Measurements from ENCODE around the gene HMX1.

Gene HMX1

DNA sequence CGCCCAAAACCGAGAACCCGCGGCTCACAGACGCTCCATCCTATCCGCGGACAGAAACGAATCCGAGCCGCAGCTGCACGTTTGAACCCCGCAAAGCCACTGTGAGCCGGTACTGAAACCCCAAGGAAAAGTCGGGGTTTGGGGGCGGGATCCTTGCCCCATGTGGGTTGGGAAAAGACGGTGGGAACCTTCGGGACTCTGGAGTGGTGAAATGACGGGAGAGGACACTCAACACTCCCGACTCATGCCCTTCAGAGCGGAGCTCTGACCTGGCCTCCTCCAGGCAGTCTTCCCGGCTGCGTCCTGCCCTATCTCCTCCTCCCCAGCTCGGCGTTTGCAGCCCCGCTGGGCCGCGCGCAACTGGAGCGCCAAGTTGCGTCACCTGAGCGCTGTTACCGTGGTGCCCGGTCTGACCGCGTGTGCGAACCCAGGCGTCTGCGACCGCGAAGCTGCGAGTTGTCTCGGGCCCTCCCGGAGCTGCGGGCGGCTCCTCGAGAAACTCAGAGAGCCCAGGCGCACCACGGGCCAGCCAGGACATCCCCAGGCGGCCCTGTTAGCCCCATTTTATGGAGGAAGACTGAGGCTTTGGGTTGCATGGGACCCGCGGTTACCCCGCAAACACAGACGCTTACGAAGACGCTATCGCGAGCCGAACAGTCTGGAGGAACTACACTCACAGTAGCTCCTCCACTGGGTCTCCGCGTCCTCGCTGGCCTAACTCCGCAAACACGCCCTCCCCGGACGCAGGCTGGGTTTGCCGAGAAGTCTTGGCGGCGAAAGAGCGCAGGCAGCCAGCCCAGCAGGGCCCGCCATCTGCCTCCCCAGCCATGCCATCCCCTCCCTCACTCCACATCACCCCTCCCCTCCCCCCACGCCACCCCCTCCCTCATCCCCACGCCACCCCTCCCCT lies 20.3 kb upstream of the HMX1 start:
- no peak for DNase-seq

DNA sequence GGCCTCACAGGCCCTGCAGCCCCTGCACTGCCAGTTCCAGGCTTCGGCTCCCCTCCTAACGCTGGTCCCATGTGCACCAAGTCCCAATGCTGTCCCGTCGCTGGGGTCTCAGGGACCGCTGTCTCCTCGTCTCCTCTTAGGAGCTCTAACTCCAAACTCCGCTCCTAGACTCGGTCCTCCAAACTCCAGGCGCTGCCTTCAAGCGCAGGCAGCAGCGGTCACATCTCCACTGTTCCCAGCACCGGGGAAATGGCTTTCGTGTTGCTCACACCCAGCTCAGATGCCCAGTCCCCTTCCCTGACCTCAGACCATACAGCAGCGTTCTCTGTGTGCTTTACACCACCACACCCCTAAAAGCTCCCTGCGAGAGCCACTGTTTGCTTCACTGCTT lies 19.6 kb upstream of the HMX1 start:
- no peak for DNase-seq

GRCh38 chr4:8888856-8889255 lies 17.2 kb upstream of the HMX1 start:
- no peak for DNase-seq

DNA sequence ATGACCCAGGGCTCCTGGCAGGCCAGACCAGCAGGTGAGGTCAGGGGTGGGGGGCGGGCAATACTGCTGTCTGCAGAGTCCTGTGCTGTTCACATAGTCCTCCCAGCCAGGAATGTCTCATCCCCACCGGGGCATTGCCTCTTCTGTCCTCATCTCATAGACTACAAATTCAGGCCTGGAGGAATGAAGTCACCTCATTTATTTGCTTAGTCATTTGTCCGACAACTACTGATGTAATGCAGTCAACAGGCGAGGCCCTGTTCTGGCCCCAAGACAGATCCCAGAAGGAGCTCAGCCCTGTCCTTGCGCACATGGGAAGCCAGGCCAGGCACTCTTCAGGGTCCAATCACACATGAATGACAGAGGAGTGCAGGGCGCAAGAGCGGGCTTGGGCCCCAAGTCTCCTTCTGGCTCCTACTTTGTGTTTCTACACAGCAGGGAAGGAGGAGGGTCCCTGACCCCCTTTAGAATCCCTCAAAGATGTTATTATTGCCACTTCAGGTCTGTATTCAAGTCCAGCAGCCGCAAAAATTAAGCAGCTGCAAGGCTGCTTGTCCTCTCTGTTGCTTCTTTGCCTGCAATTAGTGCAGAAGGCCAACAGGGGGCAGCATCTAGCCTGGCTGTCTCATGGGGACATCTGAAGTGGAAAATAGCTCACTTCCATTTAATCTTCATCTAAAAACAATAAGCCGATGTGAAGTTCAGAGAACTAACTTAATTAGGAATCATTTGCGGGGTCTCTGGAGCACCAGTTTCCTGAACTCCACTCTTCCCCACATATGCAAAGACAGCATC lies 15.2 kb upstream of the HMX1 start:
- no peak for DNase-seq

DNA sequence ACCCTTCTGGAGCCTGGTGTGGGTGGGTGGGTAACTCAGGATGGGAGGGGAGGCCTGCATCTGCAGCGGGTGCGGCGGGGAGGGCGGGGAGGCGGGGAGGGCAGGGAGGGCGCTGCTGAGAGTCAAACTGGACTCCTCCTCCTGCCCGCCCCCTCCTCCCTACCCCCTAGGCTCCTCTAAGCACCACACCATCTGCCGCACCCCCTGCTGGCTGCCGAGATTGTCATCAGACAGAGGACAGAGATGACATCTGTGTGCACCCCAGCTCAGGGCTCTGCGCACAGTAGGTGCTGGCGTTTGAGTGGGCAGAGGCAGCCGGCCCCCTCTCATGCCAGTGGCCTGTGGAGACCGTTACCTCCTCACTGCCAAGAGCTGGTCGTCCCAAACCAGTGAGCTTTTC lies 10.6 kb upstream of the HMX1 start:
- DNase-seq, result no peak

- DNase-seq, result no peak
These were observed 9.2 kb upstream of the HMX1 start for GRCh38 chr4:8880851-8881250.

GRCh38 chr4:8879574-8879973 lies 7.9 kb upstream of the HMX1 start:
- DNase-seq, result no peak

- no peak for DNase-seq
These were observed 6.8 kb upstream of the HMX1 start for GRCh38 chr4:8878421-8878820.

DNA sequence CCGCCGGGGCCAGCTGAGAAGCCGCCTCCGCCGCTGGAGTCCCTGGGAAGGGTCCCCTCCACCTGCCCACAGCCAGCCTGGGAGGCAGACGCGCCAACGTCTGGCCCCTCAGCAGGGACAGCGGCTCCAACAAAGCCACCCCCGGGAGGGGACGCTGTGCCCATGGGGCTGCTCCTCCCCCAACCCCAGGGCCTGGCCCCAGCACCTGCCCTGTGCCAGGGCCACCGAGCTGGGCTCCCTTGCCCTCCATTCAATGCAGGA lies 6.1 kb upstream of the HMX1 start:
- no peak for DNase-seq

DNA sequence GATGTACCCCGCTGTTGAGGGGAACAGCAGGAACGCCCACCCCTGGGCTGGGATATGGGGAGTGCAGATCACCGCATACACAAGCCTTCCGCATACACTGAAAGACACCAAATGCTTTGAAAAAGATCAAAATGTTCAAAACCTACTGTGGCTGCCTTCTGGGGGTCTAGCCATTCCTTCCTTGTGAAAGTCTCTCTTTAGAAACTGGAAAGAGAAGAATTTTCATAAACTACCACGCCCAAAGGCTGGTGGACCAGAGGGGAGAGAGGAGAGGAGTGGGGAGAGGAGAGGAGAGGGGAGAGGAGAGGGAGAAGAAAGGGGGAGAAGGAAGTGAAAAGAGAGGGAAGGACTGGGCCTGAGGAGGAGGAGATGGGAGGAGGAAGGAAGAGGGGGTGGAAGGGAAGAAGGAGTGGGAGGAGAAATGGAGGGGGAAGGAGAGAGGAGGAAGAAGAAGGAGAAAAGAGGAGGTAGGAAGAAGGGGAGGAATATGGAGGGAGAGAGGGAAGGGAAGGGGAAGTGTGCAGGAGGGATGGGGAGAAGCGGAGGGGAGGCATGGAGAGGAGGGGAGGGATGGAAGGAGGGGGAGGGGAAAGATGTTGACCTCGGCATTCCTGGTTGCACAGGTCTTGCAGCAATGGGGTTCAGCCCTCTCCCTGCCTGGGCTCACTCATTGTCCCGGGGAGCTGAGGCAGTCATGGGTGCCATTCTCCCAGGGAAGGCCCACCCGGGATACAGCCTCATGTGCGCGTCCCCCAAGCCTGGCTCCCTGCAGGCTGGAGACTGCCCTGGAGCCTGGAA lies 5.5 kb upstream of the HMX1 start:
- no peak for DNase-seq

DNA sequence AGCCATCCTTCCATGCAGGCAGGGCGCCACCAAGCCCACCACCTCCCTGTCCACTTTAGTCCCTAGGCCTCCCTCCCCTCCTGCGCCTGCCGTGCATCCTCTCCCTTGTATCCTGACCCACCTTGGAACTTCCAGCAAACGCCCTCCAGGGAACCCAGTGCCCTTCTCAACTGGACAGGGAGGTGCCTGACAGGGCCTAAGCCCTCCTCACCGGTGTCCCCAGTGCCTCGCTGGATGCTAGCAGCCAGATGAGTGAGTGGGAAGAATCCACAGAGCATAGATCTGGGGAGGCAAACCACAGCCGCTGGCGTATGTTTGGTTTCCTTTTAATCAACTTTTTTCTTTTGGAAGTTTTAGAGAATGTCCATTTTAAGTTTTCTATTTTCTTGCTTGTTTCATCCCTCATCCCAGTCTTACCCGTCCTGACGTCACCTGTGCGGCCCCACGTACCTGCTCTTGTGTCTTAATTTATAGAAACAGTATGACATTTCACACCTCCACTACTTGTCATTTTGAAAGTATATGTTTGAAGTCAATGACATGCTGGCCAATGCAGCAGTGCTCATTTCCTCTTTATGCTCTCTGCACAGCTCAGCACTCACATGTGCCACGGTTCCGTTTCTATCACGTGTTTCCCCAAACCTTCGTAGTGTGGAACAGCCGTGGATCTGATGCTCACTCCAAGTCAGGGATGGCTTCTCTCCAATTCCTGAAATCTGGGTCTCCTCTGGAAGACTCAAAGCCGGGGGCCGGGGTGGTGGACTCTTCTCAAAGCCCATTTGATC lies 3.4 kb upstream of the HMX1 start:
- no peak for DNase-seq

- DNase-seq, result no peak
These were observed 2.6 kb upstream of the HMX1 start for GRCh38 chr4:8874003-8874895.

GRCh38 chr4:8872402-8873291 lies 1.0 kb upstream of the HMX1 start:
- DNase-seq, result no peak

- DNase-seq, result no peak
These were observed 807 bp downstream of the HMX1 start for GRCh38 chr4:8870647-8871416.

DNA sequence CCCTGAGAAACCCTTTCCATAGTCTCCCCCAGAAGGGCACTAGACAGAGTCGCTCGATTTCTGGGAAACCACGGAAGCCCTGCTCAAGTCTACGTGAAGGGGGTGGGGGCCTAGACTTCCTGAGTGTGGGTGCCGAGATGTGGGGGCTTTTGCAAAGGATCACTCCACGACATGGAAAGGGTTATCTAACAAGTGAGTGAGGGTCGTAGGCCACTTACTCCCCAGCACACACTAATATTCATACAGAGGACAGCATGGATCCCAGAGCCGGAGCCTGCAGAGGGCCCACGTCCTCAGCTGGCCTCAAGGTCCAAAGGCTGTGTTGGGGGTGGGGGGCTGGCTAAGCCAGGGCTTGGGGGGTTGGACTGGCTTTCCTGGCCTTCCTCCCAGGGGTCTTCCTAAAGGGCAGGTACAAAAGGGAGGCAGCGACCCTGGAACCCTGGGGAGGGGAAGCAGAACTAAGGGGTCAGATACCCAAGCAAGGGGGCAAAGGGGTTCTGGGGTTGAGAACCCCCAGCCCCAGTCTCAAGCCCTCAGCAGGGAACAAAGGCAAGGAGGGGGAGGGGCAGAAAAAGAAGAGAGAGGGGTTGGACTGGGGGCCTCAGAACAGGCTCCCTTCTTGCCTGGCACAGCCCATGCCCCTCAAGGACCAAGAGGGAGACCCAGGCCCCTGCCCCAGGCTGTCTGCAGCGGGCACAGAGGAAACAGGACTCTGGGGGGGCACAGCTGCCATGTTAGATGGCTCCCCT lies 1.6 kb downstream of the HMX1 start:
- DNase-seq, result no peak

- DNase-seq, result no peak
These were observed 2.4 kb downstream of the HMX1 start for GRCh38 chr4:8869002-8869897.

DNA sequence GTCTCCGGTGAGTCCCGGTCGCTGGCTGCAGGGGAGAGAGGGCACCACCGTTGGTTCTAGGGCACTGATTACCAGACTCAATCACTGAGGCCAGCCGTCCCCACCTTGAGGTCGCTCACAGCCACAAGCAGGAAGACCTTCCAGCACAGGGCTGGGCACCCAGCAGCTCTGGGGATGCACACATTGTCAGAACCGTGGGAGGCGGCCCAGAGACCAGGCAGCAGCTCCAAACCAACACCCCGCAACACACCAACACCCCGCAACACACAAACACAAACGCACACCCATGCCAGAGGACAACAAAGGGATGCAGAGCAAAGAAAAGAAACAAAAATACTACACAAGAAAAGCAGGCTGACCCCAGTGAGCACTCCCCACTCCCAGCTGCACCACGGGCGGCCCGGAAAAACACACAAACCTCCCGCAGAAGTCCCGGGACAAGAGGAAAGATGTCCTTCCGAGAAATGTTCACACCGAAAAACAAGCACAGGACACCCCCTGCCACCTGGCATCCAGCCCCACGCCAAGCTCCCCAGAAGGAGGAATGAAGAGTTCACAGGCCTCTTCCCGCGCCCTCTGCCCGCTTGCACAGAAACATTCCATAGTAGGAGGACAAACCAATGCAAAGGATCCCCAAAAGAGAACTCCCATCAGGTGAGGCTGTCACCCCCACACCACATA lies 3.2 kb downstream of the HMX1 start:
- DNase-seq, result no peak
